SK-N-SH treated with all-trans-retinoic acid at 6 μM for 48 hours (cell line): ENCODE measurements around the gene RGS6.

ENCODE experiments used
- ATAC-seq: fragments of 200-7000 bp; cut with Tn5 transposase; 3 replicates; pipeline ENCODE4 v1.9.1; 2020; ENCODE audit warnings: mild to moderate bottlenecking, moderate library complexity
- ARNTL ChIP-seq: fragments of 450-650 bp; formaldehyde crosslinking; IDR thresholded peaks from 2 replicates; pipeline ENCODE4 v1.5.0; 2020; ENCODE audit warnings: low read depth, mild to moderate bottlenecking, moderate library complexity, borderline replicate concordance
- BACH2 ChIP-seq: fragments of 250-450 bp; sonication (Bioruptor Pico); IDR thresholded peaks from 2 replicates; pipeline ENCODE4 v1.9.0; 2021; ENCODE audit warnings: mild to moderate bottlenecking, borderline replicate concordance
- CREB5 ChIP-seq: fragments of 250-450 bp; sonication (Bioruptor Pico); IDR thresholded peaks from 2 replicates; pipeline ENCODE4 v1.5.1; 2020; ENCODE audit warnings: low read depth, mild to moderate bottlenecking, moderate library complexity
- CSDC2 ChIP-seq: fragments of 250-450 bp; sonication (Bioruptor Pico); IDR thresholded peaks from 2 replicates; pipeline ENCODE4 v1.5.0; 2020; ENCODE audit warnings: mild to moderate bottlenecking, moderate library complexity
- GLIS3 ChIP-seq: fragments of 250-450 bp; sonication (Bioruptor Pico); IDR thresholded peaks from 2 replicates; pipeline ENCODE4 v1.5.0; 2020; ENCODE audit warnings: mild to moderate bottlenecking, moderate library complexity
- ISL1 ChIP-seq: fragments of 250-450 bp; sonication (Bioruptor Pico); IDR thresholded peaks from 2 replicates; pipeline ENCODE4 v2.1.2; 2022; ENCODE audit warnings: mild to moderate bottlenecking, moderate library complexity
- OSR1 ChIP-seq: fragments of 250-450 bp; sonication (Bioruptor Pico); IDR thresholded peaks from 2 replicates; pipeline ENCODE4 v1.8.0; 2022; ENCODE audit warnings: moderate library complexity, mild to moderate bottlenecking, inconsistent platforms
- PPARA ChIP-seq: fragments of 250-450 bp; sonication (Bioruptor Pico); IDR thresholded peaks from 2 replicates; pipeline ENCODE4 v1.5.0; 2020; ENCODE audit warnings: mild to moderate bottlenecking, borderline replicate concordance
- RARB ChIP-seq: fragments of 250-450 bp; sonication (Bioruptor Pico); IDR thresholded peaks from 2 replicates; pipeline ENCODE4 v1.8.0; 2021; ENCODE audit warnings: mild to moderate bottlenecking, moderate library complexity
- SNAI2 ChIP-seq: fragments of 250-450 bp; sonication (Bioruptor Pico); IDR thresholded peaks from 2 replicates; pipeline ENCODE4 v1.5.0; 2020; ENCODE audit warnings: mild to moderate bottlenecking, moderate library complexity
- TCF4 ChIP-seq: fragments of 250-450 bp; sonication (Bioruptor Pico); IDR thresholded peaks from 2 replicates; pipeline ENCODE4 v1.8.0; 2021; ENCODE audit warnings: mild to moderate bottlenecking, moderate library complexity, borderline replicate concordance
- TOX ChIP-seq: fragments of 250-450 bp; sonication (Bioruptor Pico); IDR thresholded peaks from 2 replicates; pipeline ENCODE4 v1.8.0; 2021; ENCODE audit warnings: mild to moderate bottlenecking, moderate library complexity, borderline replicate concordance
- ZC3H10 ChIP-seq: fragments of 250-450 bp; sonication (Bioruptor Pico); IDR thresholded peaks from 2 replicates; pipeline ENCODE4 v1.5.1; 2021; ENCODE audit warnings: mild to moderate bottlenecking, moderate library complexity
- ZFP3 ChIP-seq: fragments of 250-450 bp; sonication (Bioruptor Pico); IDR thresholded peaks from 2 replicates; pipeline ENCODE4 v1.5.0; 2020; ENCODE audit warnings: mild to moderate bottlenecking, moderate library complexity
- ZFP30 ChIP-seq: fragments of 450-650 bp; formaldehyde crosslinking; IDR thresholded peaks from 2 replicates; pipeline ENCODE4 v1.5.0; 2022; ENCODE audit warnings: mild to moderate bottlenecking, moderate library complexity
- ZNF565 ChIP-seq: fragments of 450-650 bp; formaldehyde crosslinking; conservative IDR thresholded peaks from 2 replicates; pipeline ENCODE4 v1.5.0; 2020; ENCODE audit warnings: low read depth, mild to moderate bottlenecking, moderate library complexity
- ZNF70 ChIP-seq: fragments of 450-650 bp; formaldehyde crosslinking; IDR thresholded peaks from 2 replicates; pipeline ENCODE4 v1.5.0; 2020; ENCODE audit warnings: mild to moderate bottlenecking, moderate library complexity
- ZNF8 ChIP-seq: fragments of 450-650 bp; formaldehyde crosslinking; IDR thresholded peaks from 2 replicates; pipeline ENCODE4 v1.5.0; 2020; ENCODE audit warnings: mild to moderate bottlenecking, moderate library complexity
- TF ChIP-seq, protein P1 (sequence below): fragments of 250-450 bp; sonication (Bioruptor Pico); IDR thresholded peaks from 2 replicates; pipeline ENCODE4 v1.8.0; 2021; ENCODE audit warnings: low read depth, mild to moderate bottlenecking, moderate library complexity, borderline replicate concordance
- TF ChIP-seq, protein P2 (sequence below): fragments of 250-450 bp; sonication (Bioruptor Pico); IDR thresholded peaks from 2 replicates; pipeline ENCODE4 v1.5.1; 2021; ENCODE audit warnings: mild to moderate bottlenecking, moderate library complexity
- TF ChIP-seq, protein P3 (sequence below): fragments of 250-450 bp; sonication (Bioruptor Pico); IDR thresholded peaks from 2 replicates; pipeline ENCODE4 v1.5.0; 2020; ENCODE audit warnings: mild to moderate bottlenecking, moderate library complexity

The RGS6 gene

GRCh38 chr14:72605096-72605920, 673.1 kb downstream of the RGS6 start:
- ATAC-seq, result no peak
- TF ChIP-seq ZFP30 (CRISPR knock-in tag) (no peak), CREB5 (CRISPR knock-in tag) (no peak), ZFP3 (no peak), RARB (CRISPR knock-in tag) (no peak), BACH2 (CRISPR knock-in tag) (no peak), GLIS3 (CRISPR knock-in tag) (no peak), PPARA (CRISPR knock-in tag) (no peak)
- TF ChIP-seq, protein P1, sequence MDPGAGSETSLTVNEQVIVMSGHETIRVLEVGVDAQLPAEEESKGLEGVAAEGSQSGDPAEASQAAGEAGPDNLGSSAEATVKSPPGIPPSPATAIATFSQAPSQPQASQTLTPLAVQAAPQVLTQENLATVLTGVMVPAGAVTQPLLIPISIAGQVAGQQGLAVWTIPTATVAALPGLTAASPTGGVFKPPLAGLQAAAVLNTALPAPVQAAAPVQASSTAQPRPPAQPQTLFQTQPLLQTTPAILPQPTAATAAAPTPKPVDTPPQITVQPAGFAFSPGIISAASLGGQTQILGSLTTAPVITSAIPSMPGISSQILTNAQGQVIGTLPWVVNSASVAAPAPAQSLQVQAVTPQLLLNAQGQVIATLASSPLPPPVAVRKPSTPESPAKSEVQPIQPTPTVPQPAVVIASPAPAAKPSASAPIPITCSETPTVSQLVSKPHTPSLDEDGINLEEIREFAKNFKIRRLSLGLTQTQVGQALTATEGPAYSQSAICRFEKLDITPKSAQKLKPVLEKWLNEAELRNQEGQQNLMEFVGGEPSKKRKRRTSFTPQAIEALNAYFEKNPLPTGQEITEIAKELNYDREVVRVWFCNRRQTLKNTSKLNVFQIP (CRISPR knock-in tag), result no peak

DNA sequence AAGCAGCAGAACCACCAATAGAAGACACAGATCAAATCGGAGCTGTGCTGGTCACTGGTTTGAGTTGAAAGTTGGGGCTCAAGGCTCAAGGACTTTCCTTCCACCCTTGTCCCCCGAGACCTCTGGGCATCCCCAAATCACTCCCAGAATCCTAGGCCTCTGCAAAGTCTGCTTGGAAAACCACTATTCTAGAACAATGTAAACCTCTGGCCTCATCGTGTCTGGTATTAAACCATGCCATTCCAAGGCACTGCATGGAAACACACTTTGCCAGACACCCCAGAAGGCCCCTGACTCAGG, 673.6 kb downstream of the RGS6 start:
- ATAC-seq, result no peak
- TF ChIP-seq ZNF8 (no peak), ARNTL (CRISPR knock-in tag) (no peak), ZFP30 (CRISPR knock-in tag) (no peak), SNAI2 (no peak), TCF4 (CRISPR knock-in tag) (no peak), GLIS3 (CRISPR knock-in tag) (no peak), ISL1 (CRISPR knock-in tag) (no peak), BACH2 (CRISPR knock-in tag) (no peak), ZNF565 (no peak), TOX (CRISPR knock-in tag) (no peak), CSDC2 (CRISPR knock-in tag) (no peak), ZC3H10 (no peak), OSR1 (no peak), ZNF70 (no peak), CREB5 (CRISPR knock-in tag) (no peak), ZFP3 (no peak), PPARA (CRISPR knock-in tag) (no peak)
- TF ChIP-seq, protein P2, sequence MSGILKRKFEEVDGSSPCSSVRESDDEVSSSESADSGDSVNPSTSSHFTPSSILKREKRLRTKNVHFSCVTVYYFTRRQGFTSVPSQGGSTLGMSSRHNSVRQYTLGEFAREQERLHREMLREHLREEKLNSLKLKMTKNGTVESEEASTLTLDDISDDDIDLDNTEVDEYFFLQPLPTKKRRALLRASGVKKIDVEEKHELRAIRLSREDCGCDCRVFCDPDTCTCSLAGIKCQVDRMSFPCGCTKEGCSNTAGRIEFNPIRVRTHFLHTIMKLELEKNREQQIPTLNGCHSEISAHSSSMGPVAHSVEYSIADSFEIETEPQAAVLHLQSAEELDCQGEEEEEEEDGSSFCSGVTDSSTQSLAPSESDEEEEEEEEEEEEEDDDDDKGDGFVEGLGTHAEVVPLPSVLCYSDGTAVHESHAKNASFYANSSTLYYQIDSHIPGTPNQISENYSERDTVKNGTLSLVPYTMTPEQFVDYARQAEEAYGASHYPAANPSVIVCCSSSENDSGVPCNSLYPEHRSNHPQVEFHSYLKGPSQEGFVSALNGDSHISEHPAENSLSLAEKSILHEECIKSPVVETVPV (CRISPR knock-in tag), result no peak
- TF ChIP-seq, protein P1 (CRISPR knock-in tag), result no peak
- TF ChIP-seq, protein P3, sequence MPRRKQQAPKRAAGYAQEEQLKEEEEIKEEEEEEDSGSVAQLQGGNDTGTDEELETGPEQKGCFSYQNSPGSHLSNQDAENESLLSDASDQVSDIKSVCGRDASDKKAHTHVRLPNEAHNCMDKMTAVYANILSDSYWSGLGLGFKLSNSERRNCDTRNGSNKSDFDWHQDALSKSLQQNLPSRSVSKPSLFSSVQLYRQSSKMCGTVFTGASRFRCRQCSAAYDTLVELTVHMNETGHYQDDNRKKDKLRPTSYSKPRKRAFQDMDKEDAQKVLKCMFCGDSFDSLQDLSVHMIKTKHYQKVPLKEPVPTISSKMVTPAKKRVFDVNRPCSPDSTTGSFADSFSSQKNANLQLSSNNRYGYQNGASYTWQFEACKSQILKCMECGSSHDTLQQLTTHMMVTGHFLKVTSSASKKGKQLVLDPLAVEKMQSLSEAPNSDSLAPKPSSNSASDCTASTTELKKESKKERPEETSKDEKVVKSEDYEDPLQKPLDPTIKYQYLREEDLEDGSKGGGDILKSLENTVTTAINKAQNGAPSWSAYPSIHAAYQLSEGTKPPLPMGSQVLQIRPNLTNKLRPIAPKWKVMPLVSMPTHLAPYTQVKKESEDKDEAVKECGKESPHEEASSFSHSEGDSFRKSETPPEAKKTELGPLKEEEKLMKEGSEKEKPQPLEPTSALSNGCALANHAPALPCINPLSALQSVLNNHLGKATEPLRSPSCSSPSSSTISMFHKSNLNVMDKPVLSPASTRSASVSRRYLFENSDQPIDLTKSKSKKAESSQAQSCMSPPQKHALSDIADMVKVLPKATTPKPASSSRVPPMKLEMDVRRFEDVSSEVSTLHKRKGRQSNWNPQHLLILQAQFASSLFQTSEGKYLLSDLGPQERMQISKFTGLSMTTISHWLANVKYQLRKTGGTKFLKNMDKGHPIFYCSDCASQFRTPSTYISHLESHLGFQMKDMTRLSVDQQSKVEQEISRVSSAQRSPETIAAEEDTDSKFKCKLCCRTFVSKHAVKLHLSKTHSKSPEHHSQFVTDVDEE (CRISPR knock-in tag), result no peak
